NCI-H748 (cell line): Measurements from ENCODE around the gene CCDC83.
A peak's percentile ranks its signal among the peaks of the same experiment; 100 is the strongest.
"Not testable (repeated sequence)": the region's sequence is repeated elsewhere in the genome, so short reads cannot be mapped to it uniquely, and the experiment has no call there.

Experiments
- DNase-seq: peaks from one replicate; lab custom pipeline; 2025; ENCODE audit not compliant: unreplicated experiment; lab: John Stamatoyannopoulos, UW

The CCDC83 gene

GRCh38 chr11:85886089-85887056 is 31.2 kb downstream of the CCDC83 start:
- no peak for DNase-seq

- no peak for DNase-seq
Measured at GRCh38 chr11:85889108-85889507, 33.9 kb downstream of the CCDC83 start.

GRCh38 chr11:85889676-85890579 is 34.7 kb downstream of the CCDC83 start:
- DNase-seq, result no peak

- no peak for DNase-seq
Measured at GRCh38 chr11:85893395-85893794, 38.2 kb downstream of the CCDC83 start.

- DNase-seq, result no peak
Measured at GRCh38 chr11:85896876-85897275, 41.7 kb downstream of the CCDC83 start.

- no peak for DNase-seq
Measured at GRCh38 chr11:85898456-85898855, 43.3 kb downstream of the CCDC83 start.

- DNase-seq, result no peak
Measured at GRCh38 chr11:85902353-85902752, 47.2 kb downstream of the CCDC83 start.

GRCh38 chr11:85903406-85903805 is 48.2 kb downstream of the CCDC83 start:
- no peak for DNase-seq

GRCh38 chr11:85903811-85904210 is 48.6 kb downstream of the CCDC83 start:
- DNase-seq, result no peak

- DNase-seq, result no peak
Measured at GRCh38 chr11:85912414-85912813, 57.2 kb downstream of the CCDC83 start.

GRCh38 chr11:85913513-85913912 is 58.3 kb downstream of the CCDC83 start:
- DNase-seq, result no peak

- no peak for DNase-seq
Measured at GRCh38 chr11:85914425-85914824, 59.2 kb downstream of the CCDC83 start.

- peak; percentile 55 for DNase-seq
Measured at GRCh38 chr11:85918910-85919794, 64.0 kb downstream of the CCDC83 start.

- no peak for DNase-seq
Measured at GRCh38 chr11:85922367-85922766, 67.2 kb downstream of the CCDC83 start.

GRCh38 chr11:85923455-85923854 is 68.3 kb downstream of the CCDC83 start:
- DNase-seq, result peak; percentile 18

GRCh38 chr11:85926653-85927214 is 71.6 kb downstream of the CCDC83 start:
- DNase-seq, result not testable (repeated sequence)

- DNase-seq, result peak; percentile 92
Measured at GRCh38 chr11:85930879-85931366, 75.7 kb downstream of the CCDC83 start.

GRCh38 chr11:85934596-85935169 is 79.5 kb downstream of the CCDC83 start:
- no peak for DNase-seq

GRCh38 chr11:85935751-85936150 is 80.6 kb downstream of the CCDC83 start:
- no peak for DNase-seq

GRCh38 chr11:85937835-85938234 is 82.7 kb downstream of the CCDC83 start:
- DNase-seq, result no peak
